ENCODE data around the gene AGA. TPM values are rescaled to one million over a fixed set of nuclear protein-coding genes. Genes with fewer than 3 reads are reported as not detected.

Gene AGA
- total and polyA plus RNA-seq, 2 of the 8 experiments (the other 6 are each of a cell fraction or from before 2014, with no cell fraction given), result 8.5 to 11.6 TPM

GRCh38 chr4:177413076-177413475, 29.2 kb downstream of the AGA start (continued):
- TF ChIP-seq, protein P1, sequence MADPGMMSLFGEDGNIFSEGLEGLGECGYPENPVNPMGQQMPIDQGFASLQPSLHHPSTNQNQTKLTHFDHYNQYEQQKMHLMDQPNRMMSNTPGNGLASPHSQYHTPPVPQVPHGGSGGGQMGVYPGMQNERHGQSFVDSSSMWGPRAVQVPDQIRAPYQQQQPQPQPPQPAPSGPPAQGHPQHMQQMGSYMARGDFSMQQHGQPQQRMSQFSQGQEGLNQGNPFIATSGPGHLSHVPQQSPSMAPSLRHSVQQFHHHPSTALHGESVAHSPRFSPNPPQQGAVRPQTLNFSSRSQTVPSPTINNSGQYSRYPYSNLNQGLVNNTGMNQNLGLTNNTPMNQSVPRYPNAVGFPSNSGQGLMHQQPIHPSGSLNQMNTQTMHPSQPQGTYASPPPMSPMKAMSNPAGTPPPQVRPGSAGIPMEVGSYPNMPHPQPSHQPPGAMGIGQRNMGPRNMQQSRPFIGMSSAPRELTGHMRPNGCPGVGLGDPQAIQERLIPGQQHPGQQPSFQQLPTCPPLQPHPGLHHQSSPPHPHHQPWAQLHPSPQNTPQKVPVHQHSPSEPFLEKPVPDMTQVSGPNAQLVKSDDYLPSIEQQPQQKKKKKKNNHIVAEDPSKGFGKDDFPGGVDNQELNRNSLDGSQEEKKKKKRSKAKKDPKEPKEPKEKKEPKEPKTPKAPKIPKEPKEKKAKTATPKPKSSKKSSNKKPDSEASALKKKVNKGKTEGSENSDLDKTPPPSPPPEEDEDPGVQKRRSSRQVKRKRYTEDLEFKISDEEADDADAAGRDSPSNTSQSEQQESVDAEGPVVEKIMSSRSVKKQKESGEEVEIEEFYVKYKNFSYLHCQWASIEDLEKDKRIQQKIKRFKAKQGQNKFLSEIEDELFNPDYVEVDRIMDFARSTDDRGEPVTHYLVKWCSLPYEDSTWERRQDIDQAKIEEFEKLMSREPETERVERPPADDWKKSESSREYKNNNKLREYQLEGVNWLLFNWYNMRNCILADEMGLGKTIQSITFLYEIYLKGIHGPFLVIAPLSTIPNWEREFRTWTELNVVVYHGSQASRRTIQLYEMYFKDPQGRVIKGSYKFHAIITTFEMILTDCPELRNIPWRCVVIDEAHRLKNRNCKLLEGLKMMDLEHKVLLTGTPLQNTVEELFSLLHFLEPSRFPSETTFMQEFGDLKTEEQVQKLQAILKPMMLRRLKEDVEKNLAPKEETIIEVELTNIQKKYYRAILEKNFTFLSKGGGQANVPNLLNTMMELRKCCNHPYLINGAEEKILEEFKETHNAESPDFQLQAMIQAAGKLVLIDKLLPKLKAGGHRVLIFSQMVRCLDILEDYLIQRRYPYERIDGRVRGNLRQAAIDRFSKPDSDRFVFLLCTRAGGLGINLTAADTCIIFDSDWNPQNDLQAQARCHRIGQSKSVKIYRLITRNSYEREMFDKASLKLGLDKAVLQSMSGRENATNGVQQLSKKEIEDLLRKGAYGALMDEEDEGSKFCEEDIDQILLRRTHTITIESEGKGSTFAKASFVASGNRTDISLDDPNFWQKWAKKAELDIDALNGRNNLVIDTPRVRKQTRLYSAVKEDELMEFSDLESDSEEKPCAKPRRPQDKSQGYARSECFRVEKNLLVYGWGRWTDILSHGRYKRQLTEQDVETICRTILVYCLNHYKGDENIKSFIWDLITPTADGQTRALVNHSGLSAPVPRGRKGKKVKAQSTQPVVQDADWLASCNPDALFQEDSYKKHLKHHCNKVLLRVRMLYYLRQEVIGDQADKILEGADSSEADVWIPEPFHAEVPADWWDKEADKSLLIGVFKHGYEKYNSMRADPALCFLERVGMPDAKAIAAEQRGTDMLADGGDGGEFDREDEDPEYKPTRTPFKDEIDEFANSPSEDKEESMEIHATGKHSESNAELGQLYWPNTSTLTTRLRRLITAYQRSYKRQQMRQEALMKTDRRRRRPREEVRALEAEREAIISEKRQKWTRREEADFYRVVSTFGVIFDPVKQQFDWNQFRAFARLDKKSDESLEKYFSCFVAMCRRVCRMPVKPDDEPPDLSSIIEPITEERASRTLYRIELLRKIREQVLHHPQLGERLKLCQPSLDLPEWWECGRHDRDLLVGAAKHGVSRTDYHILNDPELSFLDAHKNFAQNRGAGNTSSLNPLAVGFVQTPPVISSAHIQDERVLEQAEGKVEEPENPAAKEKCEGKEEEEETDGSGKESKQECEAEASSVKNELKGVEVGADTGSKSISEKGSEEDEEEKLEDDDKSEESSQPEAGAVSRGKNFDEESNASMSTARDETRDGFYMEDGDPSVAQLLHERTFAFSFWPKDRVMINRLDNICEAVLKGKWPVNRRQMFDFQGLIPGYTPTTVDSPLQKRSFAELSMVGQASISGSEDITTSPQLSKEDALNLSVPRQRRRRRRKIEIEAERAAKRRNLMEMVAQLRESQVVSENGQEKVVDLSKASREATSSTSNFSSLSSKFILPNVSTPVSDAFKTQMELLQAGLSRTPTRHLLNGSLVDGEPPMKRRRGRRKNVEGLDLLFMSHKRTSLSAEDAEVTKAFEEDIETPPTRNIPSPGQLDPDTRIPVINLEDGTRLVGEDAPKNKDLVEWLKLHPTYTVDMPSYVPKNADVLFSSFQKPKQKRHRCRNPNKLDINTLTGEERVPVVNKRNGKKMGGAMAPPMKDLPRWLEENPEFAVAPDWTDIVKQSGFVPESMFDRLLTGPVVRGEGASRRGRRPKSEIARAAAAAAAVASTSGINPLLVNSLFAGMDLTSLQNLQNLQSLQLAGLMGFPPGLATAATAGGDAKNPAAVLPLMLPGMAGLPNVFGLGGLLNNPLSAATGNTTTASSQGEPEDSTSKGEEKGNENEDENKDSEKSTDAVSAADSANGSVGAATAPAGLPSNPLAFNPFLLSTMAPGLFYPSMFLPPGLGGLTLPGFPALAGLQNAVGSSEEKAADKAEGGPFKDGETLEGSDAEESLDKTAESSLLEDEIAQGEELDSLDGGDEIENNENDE (IDR thresholded peaks at IDR 0.05; ENCODE audit: insufficient replicate concordance, low read length), result no peak
- TF ChIP-seq CEBPB (IDR thresholded peaks at IDR 0.05; ENCODE audit: low read depth, low read length), result no peak
- TF ChIP-seq TEAD4 (IDR thresholded peaks at IDR 0.05; ENCODE audit: low read depth, low read length), result no peak
- no peak for TF ChIP-seq RAD21 (IDR thresholded peaks at IDR 0.05 in 1 of 2, conservative IDR thresholded peaks at IDR 0.05 in 1 of 2; ENCODE audit: low read depth in 2 of 2, low read length in 2 of 2)
- no peak for TF ChIP-seq SP2 (IDR thresholded peaks at IDR 0.05; ENCODE audit: low read length)
- no peak for TF ChIP-seq POLR2A (IDR thresholded peaks at IDR 0.05; ENCODE audit: control extremely low read depth in 1 of 2, low read depth in 2 of 2, low read length in 2 of 2)
- no peak for TF ChIP-seq JUND (IDR thresholded peaks at IDR 0.05; ENCODE audit: low read length)
- TF ChIP-seq HDAC6 (IDR thresholded peaks at IDR 0.05; ENCODE audit: low read depth, low read length), result no peak
- no peak for TF ChIP-seq TBP (IDR thresholded peaks at IDR 0.05; ENCODE audit: low read depth, low read length)
- TF ChIP-seq CTCF (IDR thresholded peaks at IDR 0.05; ENCODE audit: control extremely low read depth in 1 of 3, insufficient read depth in 1 of 3, low read depth in 1 of 3, low read length in 3 of 3), result no peak
